OCI-LY1 (cell line): ENCODE data around the gene CRACDL.

Experiments
- H2AFZ ChIP-seq: fragments of 200-600 bp; sonication (generic), shearing (Covaris generic); 2 replicates; pipeline ENCODE4 v1.6.0; 2014; ENCODE audit warnings: antibody characterized with exemption, mild to moderate bottlenecking, low read length
- H3F3A ChIP-seq: fragments of 200-600 bp; sonication (generic), shearing (Covaris generic); 2 replicates; pipeline ENCODE4 v1.6.0; 2014; ENCODE audit warnings: mild to moderate bottlenecking, antibody characterized with exemption, low read length, moderate library complexity; ENCODE audit not compliant: insufficient read depth
- H3K27ac ChIP-seq: fragments of 200-600 bp; sonication (generic); 2 replicates; pipeline ENCODE4 v1.5.1; 2014; ENCODE audit warnings: low read length, mixed run types, mild to moderate bottlenecking, low read depth; ENCODE audit not compliant: poor library complexity, severe bottlenecking
- H3K27me3 ChIP-seq: fragments of 200-600 bp; sonication (generic); 2 replicates; pipeline ENCODE4 v1.6.0; 2014; ENCODE audit warnings: antibody characterized with exemption, mild to moderate bottlenecking, low read length, moderate library complexity; ENCODE audit not compliant: insufficient read depth
- H3K36me3 ChIP-seq: fragments of 200-600 bp; sonication (generic); 2 replicates; pipeline ENCODE4 v1.6.1; 2014; ENCODE audit warnings: mild to moderate bottlenecking, antibody characterized with exemption, low read length, moderate library complexity, mixed read lengths; ENCODE audit not compliant: insufficient read depth
- H3K4me1 ChIP-seq: fragments of 200-600 bp; sonication (generic); 2 replicates; pipeline ENCODE4 v1.5.1; 2014; ENCODE audit warnings: mild to moderate bottlenecking, low read length, moderate library complexity; ENCODE audit not compliant: insufficient read depth, severe bottlenecking
- H3K4me2 ChIP-seq: fragments of 200-600 bp; sonication (generic), shearing (Covaris generic); 2 replicates; pipeline ENCODE4 v1.6.1; 2014; ENCODE audit warnings: low read length
- H3K4me3 ChIP-seq: fragments of 200-600 bp; sonication (generic); 2 replicates; pipeline ENCODE4 v1.5.1; 2014; ENCODE audit warnings: low read length, low read depth, mild to moderate bottlenecking, mixed read lengths; ENCODE audit not compliant: poor library complexity, severe bottlenecking
- H3K79me2 ChIP-seq: fragments of 200-600 bp; shearing (Covaris generic); 2 replicates; pipeline ENCODE4 v1.6.1; 2016; ENCODE audit warnings: mixed run types, low read length, mixed read lengths; ENCODE audit not compliant: insufficient read depth
- H3K9ac ChIP-seq: fragments of 200-600 bp; sonication (generic), shearing (Covaris generic); 2 replicates; pipeline ENCODE4 v1.6.1; 2014; ENCODE audit warnings: mild to moderate bottlenecking, low read length, mixed read lengths
- H3K9me2 ChIP-seq: fragments of 200-600 bp; sonication (generic), shearing (Covaris generic); 2 replicates; pipeline ENCODE4 v1.6.1; 2014; ENCODE audit warnings: low read depth, mild to moderate bottlenecking, low read length, mixed read lengths
- H3K9me3 ChIP-seq: fragments of 200-600 bp; shearing (Covaris generic); 2 replicates; pipeline ENCODE4 v1.6.1; 2014; ENCODE audit warnings: low read length, mixed read lengths
- H4K20me1 ChIP-seq: fragments of 200-600 bp; sonication (generic), shearing (Covaris generic); 2 replicates; pipeline ENCODE4 v1.6.0; 2016; ENCODE audit warnings: mild to moderate bottlenecking, low read length; ENCODE audit not compliant: insufficient read depth
- EZH2 ChIP-seq: fragments of 200-600 bp; sonication (generic), shearing (Covaris generic); IDR thresholded peaks from 2 replicates; pipeline ENCODE4 v1.8.0; 2017; ENCODE audit warnings: borderline replicate concordance, mixed run types, mild to moderate bottlenecking, antibody characterized with exemption, low read length, moderate library complexity, mixed read lengths
- TF ChIP-seq, protein P1 (sequence below): fragments of 200-600 bp; sonication (generic), shearing (Covaris generic); IDR thresholded peaks from 2 replicates; pipeline ENCODE4 v1.5.1; 2017; ENCODE audit warnings: mild to moderate bottlenecking, antibody characterized with exemption, low read length, moderate library complexity, mixed read lengths

CRACDL gene

DNA sequence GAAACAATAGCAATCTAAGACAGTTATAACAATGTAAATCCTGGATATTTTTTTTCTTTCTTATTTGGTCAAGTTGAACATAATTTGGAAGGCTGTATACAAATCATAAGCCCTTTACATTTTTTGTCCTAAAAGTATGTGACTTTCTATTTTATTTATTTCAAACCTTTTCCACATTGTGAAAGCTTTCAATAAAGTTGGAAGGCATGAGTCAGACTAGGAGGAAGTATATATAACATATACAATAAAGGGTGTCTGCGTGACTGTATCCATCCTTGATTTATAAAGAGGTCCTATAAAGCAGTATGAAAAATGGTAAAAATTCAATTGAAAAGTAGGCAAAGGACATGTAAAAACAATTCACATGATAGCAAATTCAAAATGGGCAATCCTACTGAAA lies 44.4 kb downstream of the CRACDL start:
- Histone ChIP-seq H3K9me3 (peaks cover 3% of the 10 kb centered on the region; the same call in 1 of the 2 replicates), H3K79me2 (no peaks in the 10 kb centered on the region), H3K4me1 (peaks cover 10% of the 10 kb centered on the region)

DNA sequence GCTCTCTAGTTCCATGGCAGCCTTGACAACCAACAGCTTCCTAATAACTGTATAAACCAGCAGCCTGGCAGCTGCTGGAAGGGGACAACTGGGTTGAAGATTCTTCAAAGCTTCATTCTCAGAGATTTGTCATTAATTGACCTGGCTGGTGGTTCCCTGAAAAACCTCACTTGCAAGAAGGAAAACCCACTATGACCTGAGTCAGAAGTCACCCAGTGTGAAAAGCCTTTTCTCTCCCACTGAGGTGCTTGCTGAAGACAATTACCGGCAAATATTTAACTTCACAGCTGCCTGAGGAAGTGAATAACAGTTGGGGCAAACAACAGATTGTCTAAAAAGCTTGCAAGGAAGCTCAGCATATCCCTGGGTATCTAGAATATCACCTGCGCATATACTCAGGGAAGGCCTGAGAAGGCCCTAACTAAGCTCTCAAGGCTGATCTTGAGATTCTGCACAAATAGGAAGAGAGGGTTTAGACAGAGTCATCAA lies 49.9 kb downstream of the CRACDL start:
- Histone ChIP-seq H3K79me2 (no peaks in the 10 kb centered on the region), H4K20me1 (no peaks in the 10 kb centered on the region), H2AFZ (no peak overlapping the region), H3K9me2 (no peaks in the 10 kb centered on the region), H3K27me3 (no peaks in the 10 kb centered on the region), H3K4me2 (no peak overlapping the region), H3F3A (no peaks in the 10 kb centered on the region), H3K36me3 (no peaks in the 10 kb centered on the region; the same call in 1 of the 2 replicates), H3K9ac (no peak overlapping the region), H3K4me1 (no peaks in the 10 kb centered on the region), H3K9me3 (peaks cover 5% of the 10 kb centered on the region; the same call in 1 of the 2 replicates), H3K4me3 (no peak overlapping the region), H3K27ac (no peak overlapping the region)
- TF ChIP-seq, protein P1, sequence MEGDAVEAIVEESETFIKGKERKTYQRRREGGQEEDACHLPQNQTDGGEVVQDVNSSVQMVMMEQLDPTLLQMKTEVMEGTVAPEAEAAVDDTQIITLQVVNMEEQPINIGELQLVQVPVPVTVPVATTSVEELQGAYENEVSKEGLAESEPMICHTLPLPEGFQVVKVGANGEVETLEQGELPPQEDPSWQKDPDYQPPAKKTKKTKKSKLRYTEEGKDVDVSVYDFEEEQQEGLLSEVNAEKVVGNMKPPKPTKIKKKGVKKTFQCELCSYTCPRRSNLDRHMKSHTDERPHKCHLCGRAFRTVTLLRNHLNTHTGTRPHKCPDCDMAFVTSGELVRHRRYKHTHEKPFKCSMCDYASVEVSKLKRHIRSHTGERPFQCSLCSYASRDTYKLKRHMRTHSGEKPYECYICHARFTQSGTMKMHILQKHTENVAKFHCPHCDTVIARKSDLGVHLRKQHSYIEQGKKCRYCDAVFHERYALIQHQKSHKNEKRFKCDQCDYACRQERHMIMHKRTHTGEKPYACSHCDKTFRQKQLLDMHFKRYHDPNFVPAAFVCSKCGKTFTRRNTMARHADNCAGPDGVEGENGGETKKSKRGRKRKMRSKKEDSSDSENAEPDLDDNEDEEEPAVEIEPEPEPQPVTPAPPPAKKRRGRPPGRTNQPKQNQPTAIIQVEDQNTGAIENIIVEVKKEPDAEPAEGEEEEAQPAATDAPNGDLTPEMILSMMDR, result no peak
- no peak for TF ChIP-seq EZH2

More for the DNA sequence above, 44.4 kb downstream of the CRACDL start:
- Histone ChIP-seq H2AFZ (no peak overlapping the region), H3K27me3 (no peaks in the 10 kb centered on the region), H3K4me2 (no peak overlapping the region), H3K9ac (no peak overlapping the region), H4K20me1 (no peaks in the 10 kb centered on the region), H3K27ac (no peak overlapping the region), H3K4me3 (no peak overlapping the region), H3K36me3 (no peaks in the 10 kb centered on the region), H3F3A (no peaks in the 10 kb centered on the region), H3K9me2 (no peaks in the 10 kb centered on the region)
- TF ChIP-seq, protein P1, result no peak
- TF ChIP-seq EZH2, result no peak

DNA sequence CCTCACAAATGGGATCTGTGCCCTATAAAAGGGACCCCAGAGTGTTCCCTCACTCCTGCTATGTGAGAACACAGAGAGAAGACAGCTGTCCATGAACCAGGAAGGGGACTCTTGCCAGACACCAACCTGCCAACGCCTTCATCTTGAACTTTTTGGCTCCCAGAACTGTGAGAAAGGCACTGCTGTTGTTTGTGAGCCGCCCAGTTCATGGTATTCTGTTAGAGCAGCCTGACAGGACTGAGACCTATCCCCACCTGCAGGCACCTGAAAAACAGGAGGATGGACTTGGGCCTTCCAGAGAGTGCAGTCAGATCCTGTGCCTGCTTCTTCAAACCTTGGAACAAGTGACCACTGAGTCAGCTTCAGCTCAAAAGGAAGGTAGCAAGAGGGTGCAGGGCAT lies 51.4 kb downstream of the CRACDL start:
- Histone ChIP-seq H4K20me1 (no peaks in the 10 kb centered on the region), H2AFZ (no peak overlapping the region), H3K4me3 (no peak overlapping the region), H3K4me2 (no peak overlapping the region), H3K9me2 (no peaks in the 10 kb centered on the region), H3K79me2 (no peaks in the 10 kb centered on the region), H3K27ac (no peak overlapping the region), H3K27me3 (no peaks in the 10 kb centered on the region), H3K36me3 (no peaks in the 10 kb centered on the region; the same call in 1 of the 2 replicates), H3F3A (no peaks in the 10 kb centered on the region), H3K9ac (no peak overlapping the region), H3K9me3 (peaks cover 5% of the 10 kb centered on the region; the same call in 1 of the 2 replicates), H3K4me1 (no peaks in the 10 kb centered on the region)
- TF ChIP-seq, protein P1, result no peak
- no peak for TF ChIP-seq EZH2
